Esophagus squamous epithelium (tissue), 4 donors: Measurements from ENCODE around the gene FILIP1L.

ENCODE experiments used
- CTCF ChIP-seq, 6 experiments: fragments of 450-650 bp in 4 of 6; fragments of 200-600 bp in 2 of 6; sonication (generic) in 2 of 6; IDR thresholded peaks; one replicate each; pipeline ENCODE4 v1.5.1; 2016 to 2019; ENCODE audit warnings: antibody characterized with exemption in 6 of 6, mild to moderate bottlenecking in 4 of 6, moderate library complexity in 4 of 6
- POLR2A ChIP-seq, 4 donors: fragments of 450-650 bp; IDR thresholded peaks; one replicate each; pipeline ENCODE4 v1.6.1; 2017; ENCODE audit warnings: antibody characterized with exemption in 4 of 4, mild to moderate bottlenecking in 4 of 4, moderate library complexity in 3 of 4

GRCh38 chr3:99982650-99983049, 131.7 kb downstream of the FILIP1L start:
- no peak for TF ChIP-seq CTCF (IDR thresholded peaks at IDR 0.05)
- TF ChIP-seq POLR2A (IDR thresholded peaks at IDR 0.05): no peak
